ENCODE data around the gene BRD8.

DNA sequence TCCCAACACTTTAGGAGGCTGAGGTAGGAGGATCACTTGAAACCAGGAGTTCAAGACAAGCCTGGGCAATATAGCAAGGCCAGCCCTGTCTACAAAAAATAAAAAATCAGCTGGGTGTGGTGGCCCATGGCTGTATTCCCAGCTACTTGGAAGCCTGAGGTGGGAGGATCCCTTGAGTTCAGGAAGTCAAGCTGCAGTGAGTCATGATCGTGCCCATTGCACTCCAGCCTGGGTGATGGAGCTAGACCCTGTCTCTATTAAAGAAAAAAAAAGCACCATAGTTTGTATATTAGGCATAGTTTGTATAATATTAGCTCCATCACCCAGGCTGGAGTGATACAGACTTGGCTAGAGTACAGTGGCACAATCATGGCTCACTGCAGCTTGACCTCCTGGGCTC is 29.6 kb downstream of the BRD8 start:
- no peak for TF ChIP-seq POLR2A (IDR thresholded peaks at IDR 0.05)
- TF ChIP-seq CTCF (IDR thresholded peaks at IDR 0.05), result no peak
